Measurements from ENCODE around the gene EPS8. TPM values are rescaled to one million over a fixed set of nuclear protein-coding genes. Genes with fewer than 3 reads are reported as not detected.

The EPS8 gene
- 31.5 TPM for polyA plus RNA-seq (ENCODE audit: insufficient read length)

DNA sequence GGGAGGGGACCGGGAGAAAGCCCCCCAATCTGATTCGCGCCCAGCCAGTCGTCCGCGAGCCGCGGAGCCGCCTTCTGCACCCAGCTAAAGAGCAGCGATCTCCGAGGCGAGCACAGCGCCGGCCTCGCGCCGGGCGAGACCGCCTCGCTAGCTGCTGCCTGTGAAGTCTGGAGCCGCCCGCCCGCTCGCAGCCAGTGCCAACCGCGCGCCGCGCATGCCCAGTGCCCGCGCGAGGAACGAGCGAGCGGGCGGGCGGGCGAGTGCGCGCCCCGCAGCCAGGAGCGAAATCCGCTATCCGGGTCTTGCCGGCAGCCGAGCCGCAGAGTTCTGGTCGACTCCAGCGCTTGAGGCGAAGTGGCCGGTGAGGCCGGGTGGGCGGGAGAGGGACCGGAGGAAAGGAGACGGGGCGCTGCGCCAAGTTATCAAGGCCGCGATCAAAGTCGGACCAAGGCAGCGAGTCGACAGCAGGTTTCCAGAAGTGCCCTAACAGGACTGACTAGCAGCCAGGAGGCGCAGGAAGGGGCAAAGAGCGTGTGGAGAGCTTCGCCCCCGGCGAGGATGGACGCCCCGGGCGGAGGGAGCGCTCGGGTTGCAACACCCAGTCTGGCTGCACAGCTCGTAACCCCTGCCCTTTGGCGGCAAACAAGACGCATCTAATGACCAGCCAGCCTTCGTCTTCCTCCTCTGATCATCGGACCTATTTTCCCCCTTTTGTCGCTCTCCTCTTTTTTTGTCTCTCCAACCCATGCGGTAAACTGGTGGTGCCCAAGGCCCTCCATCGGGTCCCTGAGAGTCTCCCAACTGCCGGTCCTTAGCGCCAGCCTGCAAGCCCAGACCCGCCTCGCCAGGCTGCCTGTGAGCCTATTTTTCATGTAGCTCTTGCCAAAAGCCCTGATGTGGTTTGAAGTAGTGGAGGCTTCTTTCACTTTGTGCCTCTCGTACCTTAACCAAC lies at the start of gene EPS8:
Gene EPS8 (minus strand): TSS at position 169 of the 952 bp plus-strand sequence. CDS start 106,437 bp downstream, outside the sequence.
- DNase-seq (ENCODE audit: low read depth): peak; percentile 67

DNA sequence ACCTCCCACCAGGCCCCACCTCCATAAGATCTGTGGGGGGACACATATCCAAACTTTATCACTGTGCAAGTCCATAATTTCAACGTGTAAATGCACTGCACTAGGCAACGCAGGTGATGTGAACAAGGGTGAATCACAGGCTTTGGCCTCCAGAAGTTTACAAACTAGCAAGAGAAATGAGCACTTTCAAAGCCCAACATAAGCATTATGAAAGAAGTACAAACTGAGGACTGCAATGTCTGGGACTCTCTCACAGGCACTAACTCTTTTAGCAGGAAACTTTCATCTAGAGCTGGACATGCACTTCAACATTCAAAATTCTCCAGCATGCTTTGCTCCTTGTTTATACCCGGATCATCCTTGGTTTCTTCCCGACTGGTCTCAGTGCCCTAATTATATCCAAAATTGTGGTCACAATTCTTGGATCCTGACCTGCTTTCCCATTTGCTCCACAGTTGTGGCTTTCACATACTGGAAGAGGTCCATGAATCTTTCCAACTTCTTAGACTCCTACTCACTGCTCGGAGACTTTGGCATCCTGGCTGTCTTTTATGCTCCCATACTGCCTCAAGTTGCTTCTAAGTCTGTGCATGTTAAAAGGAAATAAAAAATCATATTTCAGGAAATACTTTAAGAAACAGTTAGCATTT lies 48.1 kb upstream of the EPS8 start:
- DNase-seq (ENCODE audit: low read depth): peak; percentile 32

DNA sequence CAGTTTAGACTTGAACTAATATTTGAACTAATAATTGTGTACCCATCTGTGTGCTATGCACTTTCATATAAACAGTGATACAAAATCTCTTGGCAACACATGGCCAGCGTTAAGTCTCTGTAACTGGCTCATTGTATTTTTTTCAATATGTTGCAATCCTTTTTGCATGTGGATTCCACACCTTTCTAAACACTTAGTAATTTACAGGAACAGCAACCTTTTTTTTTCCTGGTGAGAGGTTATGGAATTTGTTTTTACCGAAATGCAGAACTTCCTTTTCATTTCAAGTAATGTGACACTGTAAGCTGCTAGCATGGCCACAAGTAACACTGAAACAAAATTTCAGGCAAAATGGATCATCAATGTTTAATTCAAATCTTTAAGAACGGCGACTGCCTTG lies 45.4 kb upstream of the EPS8 start:
- DNase-seq (ENCODE audit: low read depth): no peak

DNA sequence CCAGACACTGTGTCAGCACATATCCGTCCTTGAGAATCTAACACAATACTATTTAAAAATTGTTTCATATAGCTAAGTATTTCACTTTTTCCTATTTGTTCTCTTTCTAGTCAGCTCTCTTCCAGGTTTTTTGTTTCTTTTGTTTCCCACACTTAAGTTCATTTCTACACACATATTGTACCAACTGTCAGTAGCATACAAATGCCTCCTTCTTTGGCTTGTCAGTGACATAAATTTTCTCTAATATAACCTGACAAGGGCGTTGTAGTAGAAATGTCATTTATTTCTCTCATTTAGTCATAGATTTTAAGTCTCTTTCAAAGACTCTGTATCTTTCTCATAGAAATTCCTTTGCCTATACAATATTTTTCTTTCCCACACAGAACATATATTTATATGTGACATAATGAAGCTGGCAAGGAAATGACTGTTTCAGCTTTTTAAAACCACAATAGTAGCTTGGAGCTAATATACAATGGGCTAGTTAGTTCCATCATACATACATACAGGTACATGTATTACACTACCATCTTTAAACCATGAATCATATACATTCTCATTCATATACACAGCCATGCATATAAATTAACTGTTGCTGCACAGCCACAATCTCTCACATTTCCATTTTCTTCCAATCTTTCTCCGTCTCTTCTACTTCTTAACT lies 42.3 kb upstream of the EPS8 start:
- DNase-seq (ENCODE audit: low read depth): no peak

DNA sequence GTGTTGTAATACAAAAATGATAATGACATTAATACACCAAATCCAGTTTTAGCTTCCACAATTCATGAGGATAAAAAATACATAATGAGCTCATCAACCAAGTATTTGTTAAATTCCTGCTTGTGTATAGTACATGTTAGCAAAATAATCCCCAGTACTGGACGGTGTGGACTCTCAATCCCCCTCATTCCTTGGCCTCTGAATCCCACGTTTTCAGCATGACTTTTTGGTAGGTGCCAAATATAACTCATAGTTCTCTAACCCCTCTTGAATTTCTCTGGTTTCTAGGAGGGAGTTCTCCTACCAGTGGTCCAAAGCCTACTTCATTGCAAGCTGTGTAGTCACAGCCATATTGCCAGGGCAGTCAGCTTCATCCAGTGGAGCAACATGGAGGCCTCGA lies 41.4 kb upstream of the EPS8 start:
- DNase-seq (ENCODE audit: low read depth): no peak

DNA sequence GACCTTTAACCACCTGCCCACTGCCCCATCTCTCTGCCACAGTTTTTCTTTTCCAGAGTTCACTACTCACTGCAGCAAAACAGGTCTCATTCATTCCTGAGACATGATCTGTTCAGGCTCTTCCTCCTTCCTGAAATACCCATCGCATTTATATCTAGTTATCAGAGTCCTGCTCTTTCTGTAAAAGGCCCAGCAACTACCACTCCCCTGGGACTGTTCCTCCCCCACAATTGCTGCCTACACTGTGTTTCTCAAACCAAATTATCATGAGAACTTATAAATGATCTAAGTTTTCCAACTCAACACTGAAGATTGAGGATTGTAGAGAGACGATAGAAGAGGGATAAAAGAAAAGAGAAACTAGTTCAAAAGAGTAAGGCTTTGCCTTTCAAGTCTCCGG lies 40.8 kb upstream of the EPS8 start:
- no peak for DNase-seq (ENCODE audit: low read depth)

DNA sequence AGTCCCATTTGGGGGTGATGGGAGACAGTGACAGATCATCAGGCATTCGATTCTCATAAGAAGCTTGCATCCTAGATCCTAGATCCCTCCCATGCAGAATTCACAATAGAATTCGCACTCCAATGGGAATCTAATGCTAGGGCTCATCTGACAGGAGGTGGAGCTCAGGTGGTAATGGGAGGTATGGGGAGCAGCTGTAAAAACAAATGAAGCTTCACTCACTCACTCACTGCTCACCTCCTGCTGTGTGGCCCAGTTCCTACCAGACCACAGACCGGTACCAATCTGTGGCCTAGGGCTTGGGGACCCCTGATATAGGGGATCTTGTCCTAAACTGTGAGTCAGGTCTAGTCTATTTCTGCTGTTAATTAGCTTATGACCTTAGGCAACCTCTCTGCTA lies 40.1 kb upstream of the EPS8 start:
- DNase-seq (ENCODE audit: low read depth): no peak

DNA sequence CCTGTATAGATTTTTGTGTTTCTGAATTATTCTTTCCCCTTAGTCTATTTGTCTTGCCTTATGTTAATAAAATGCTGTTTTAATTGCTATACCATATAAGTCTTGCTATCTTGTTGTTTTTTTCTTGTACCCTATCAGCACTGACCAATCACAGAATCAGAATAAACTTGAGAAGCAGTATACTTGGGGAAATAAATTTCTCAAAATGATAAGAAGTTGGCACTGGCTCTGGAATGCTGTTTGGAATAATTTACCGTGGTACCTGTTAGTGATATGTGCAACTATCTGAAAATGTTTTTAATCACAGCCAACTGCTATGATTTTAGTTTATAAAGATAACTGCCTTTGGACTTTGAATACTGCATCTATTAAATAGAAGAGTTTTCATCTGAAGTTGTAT lies 37.9 kb upstream of the EPS8 start:
- DNase-seq (ENCODE audit: low read depth): no peak

DNA sequence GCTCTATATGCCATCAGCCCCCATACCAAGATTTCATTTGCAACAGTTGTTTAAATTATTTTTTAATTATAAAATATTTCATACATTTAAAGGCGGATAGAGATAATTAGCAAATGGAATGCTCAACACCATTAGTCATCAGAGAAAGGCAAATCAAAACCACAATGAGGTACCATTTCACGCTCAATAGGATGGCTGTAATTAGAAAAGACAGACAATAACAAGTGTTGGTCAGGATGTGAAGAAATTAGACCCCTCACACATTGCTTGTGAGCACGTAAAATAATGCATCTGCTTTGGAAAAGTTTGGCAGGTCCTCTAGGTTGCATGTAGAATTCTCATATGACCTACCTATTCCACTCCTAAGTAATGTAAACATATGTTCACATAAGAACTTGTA lies 35.3 kb upstream of the EPS8 start:
- DNase-seq (ENCODE audit: low read depth): no peak

DNA sequence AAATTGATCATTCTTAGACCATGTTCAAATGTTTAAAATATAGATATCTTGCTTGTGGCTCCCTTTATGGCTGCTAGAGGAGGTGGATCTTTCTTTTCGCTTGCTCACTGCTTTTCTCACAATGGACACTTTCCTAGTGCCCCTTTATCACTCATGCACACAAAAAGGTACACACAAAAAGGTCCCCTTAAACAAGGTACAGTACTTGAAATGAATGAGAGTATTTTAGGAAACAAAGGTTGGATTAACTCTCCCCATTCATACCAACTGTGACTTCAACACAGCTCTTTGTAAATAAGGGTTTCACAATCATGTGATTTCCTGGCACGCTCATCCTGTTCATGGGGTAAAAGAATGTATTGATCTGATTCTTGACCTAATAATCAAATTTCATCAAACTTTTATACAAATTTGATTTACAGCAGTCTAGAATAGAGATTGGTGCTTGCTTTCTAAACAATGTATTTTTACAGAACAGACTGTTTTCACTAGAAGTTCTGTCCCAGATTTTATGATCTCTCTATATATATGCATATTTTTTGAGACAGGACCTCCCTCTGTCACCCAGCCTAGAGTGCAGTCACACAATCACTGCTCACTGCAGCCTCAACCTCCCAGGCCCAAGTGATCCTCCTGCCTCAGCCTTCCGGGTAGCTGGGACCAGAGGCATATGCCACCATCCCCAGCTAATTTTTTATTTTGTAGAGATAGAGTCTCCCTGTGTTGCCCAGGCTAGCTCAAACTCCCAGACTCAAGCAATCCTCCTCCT lies 34.4 kb upstream of the EPS8 start:
- no peak for DNase-seq (ENCODE audit: low read depth)

DNA sequence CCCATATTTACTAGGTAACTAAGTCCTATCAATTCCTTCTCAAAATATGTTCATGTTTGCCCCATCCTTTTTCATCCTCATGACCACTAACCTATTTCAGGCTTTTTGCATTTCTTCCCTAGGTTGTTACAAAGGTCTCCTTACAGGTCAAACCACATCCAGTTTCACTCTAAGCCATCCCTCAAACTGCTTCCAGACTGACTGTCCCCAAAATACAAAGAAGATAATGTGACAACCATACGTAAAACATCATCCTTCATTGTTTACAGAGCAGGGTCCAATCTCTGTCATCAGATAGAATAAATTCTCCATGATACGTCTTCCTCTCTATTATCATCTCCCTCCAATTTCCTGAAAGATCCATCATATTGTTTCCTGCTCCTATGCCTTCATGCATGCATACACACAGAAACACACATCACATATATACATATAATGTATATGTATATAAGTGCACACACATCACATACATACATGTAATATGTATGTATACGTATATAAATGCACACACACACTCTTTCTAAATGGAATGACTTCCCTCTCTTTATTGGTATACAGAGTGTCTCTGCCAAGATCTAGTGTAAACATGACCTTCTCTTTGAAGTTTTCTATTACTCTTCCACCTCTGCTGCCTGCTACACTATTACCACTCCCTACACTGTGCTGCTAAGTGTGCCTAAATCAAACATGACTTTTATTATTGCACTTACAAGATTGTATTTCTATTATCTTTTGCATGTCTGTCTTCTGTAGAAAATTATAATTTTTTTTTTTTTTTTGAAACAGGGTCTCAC lies 30.7 kb upstream of the EPS8 start:
- no peak for DNase-seq (ENCODE audit: low read depth)

DNA sequence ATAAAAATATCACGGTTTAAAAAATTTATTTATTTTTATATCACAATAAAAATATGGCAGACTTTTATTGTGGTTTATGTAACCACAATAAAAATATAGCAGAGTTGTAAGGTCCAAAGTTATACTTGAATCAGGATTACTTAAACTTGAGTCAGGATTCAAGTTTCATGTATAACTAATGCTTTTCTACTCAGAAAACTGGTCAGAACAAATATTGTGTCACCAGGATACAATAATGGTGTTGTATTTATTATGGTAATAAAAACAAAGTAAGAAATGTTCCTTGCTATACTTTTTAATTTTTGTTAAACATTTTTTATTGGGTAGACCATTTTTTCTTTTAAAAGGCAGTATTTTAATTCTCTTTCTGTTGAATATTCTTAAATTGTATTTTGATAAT lies 29.2 kb upstream of the EPS8 start:
- DNase-seq (ENCODE audit: low read depth): no peak

DNA sequence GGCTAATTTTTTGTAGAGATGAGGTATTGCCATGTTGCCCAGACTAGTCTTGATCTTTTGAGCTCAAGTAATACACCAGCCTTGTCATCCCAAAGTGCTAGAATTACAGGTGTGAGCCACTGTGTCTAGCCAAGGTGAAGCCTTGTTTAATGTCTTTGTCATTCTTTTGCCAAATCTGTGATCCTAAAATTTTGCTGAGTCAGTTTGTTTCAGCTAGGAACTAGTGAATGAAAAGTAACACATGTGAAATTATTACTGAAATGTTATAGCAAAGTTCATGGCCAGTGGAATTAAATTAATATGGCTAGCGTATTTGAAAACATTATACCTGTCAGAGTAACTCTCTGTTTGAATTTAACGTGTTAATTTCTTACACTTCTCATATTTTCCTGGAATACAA lies 26.5 kb upstream of the EPS8 start:
- DNase-seq (ENCODE audit: low read depth): no peak

DNA sequence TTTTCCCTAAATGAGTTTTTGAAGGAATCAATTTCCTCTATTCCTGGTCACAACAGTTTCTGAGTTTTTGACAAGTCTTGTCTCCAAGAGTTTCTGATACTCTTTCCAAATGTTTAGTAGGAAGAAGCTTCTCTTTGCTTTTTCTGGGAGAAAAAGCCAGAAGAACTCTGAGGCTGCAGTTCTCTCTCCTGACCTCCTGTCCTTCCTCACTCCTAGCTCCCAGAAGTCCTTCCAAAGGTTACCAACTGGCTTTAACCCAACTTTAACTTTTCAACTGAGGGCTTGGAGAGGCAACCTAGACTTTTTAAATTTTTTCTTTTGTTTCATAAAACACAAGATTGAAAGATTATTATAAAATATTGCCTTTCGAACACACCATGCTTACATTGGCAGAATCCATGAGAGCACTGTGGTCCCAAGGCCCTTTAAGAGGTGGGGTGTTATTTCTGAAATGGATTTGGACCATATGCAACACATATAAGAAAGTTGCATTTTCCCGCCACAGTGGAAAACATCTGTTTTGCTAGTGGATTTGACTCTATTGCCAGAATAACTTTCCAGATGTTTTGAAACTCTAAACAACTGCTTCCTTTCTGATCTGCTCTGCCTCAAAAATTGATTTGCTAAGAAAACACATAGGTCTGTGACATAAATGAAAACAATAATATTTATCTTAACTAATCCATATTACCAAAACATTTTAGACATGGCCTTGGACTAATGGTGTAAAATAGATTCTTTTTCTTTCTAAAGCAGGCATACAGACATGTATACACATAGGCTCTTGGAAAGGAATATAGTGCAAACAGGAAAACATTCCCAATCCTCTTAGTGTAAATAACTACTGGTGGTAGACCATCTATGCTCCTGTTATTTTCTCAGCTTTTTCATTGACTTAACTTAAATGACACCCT lies 22.3 kb upstream of the EPS8 start:
- peak; percentile 95 for DNase-seq (ENCODE audit: low read depth)

DNA sequence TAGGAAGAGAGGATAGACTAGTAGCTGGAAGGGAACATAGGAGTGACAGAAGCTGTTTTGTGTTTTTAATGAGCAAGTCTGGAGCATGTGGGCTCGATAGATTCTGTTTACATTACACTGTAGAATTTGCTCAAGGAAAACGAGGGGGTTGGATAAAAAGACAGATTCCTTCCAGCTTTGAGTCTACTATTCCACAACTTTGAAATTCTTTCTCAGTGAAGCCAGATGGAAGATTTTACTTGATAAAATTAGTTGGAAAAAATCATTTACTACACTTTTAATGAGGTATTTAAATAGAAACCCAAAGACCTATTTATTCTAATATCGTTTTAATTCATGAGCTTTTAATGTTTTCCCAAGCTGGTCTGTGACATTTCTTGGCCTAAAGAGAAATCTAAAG lies 19.5 kb upstream of the EPS8 start:
- no peak for DNase-seq (ENCODE audit: low read depth)

DNA sequence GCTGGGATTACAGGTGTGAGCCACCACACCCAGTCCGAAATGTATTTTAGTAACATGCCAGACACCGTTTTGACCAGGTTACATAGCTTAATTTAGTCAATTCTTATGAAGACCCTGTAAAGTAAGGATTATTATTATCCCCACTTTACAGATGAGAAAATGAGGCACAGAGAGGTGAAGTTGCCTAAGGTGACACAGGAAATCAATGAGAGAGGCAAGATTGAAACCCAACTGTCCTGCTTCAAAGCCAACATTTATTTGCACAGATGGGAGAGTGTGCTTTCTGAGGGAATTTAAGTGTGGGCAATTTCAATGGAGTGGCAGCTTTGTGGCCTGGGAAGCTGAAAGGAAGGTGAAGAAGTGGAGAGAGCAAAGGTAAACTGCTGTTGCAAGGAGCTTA lies 19.1 kb upstream of the EPS8 start:
- DNase-seq (ENCODE audit: low read depth): no peak

DNA sequence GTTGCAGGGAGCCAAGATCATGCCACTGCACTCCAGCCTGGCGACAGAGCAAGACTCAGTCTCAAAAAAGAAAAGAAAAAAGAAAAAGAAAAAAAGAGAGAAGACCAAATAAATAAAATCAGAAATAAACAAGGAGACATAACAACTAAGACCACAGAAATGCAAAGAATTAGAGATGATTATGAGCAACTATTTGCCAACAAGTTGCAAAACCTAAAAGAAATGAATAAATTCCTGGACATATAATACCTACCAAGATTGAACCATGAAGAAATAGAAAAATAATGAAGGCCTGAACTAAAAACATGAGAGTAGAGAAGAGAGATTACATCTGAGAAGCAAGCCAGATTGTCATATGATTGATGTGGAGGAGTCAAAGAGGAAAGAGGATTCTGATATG lies 17.6 kb upstream of the EPS8 start:
- no peak for DNase-seq (ENCODE audit: low read depth)

DNA sequence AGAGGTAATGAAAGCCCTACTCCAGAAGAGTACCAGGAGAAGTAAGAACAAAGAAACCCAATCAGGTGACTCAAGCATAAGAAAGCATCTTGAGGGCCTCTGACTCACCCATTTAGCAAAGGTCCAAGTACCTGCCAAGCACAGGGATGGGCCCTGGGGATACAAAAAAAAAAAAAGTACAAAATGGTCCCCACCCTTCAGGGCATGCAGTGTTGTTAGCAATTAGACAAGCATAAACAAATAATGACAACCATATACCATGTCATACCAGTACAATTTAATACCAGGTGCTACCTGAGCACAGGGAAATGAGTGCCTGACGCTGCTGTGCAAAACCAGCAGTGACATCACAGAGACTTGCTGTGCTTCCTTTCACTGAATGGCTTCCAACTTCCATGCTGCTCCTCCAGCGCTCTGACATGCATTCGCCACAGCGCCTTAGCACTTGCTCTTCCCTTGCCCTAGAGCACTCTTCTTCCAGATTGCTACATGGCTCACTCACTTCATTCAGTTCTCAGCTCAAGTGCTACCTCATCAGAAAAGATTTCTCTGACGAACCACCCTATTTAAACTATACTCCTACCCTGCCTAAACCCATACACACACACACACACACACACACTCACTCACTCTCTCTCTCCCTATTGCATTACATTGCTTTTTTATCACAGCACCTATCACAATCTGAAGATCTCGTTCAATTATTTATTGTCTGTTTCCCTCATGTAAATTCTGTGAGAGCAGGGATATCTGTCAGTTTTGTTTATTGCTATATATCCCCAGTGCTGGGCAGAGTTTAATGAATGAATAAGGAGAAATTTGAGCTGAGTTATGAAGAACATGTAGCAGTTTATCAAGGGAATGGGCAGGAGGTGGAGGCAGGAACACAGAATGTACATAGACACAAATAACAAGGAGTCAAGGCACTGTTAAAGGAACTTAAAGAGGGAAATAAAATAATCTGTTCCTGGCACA lies 12.9 kb upstream of the EPS8 start:
- DNase-seq (ENCODE audit: low read depth): no peak

DNA sequence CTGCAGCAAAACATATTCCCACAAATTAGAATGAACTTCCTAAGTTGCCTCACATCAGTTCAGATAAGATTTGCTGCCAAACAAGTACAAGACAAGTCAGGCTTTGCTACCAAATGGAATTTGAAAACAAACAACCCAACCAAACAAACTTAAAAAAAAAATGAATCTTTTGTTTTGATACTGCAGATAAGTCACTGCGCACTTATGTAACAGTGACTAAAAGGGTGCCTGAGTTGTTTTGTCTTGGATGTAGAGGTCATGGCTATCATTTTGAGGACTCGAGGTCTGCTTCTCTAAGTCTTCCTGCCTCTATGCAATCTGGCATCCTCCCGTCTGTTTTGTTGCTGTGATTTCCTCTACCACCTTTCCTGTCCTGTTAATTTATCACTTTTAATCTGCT lies 11.1 kb upstream of the EPS8 start:
- DNase-seq (ENCODE audit: low read depth): no peak

All from forelimb muscle (tissue), 1 donor.